ENCODE results near the gene KATNB1. TPM values are rescaled to one million over a fixed set of nuclear protein-coding genes. Genes with fewer than 3 reads are reported as not detected.
A peak's percentile ranks its signal among the peaks of the same experiment; 100 is the strongest.
"Not testable (repeated sequence)": the region's sequence is repeated elsewhere in the genome, so short reads cannot be mapped to it uniquely, and the experiment has no call there.

KATNB1 gene
- total RNA-seq, 2 donors from 2014 or later, result 20.2 to 33.9 TPM

DNA sequence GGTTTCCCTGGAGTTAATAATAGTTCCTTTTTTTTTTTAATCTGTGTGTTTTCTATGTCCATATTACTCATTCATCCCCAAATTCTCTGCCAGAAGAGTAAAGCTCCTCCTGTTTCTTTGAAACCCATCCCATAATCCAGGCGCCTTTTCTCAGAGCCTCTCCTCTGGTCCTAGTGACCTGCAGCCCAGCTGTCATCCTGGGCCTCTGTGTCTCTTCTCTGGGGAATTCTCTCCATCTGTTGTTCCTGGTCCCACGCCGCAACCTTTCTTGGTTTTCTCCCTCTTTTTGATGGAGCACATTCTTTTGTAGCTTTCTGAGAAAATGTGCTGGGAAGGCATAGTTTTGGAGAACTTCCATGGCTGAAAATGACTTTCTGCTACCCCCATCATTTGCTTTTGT, 10.2 kb downstream of the KATNB1 start:
- ATAC-seq, result no peak
- H3K27ac Mint-ChIP-seq, result no peak overlapping the region
- H3K36me3 Mint-ChIP-seq, result no peaks in the 10 kb centered on the region
- no peaks in the 10 kb centered on the region for H3K9me3 Mint-ChIP-seq
- no peak for DNase-seq (ENCODE audit: low spot score in 2 of 2)

DNA sequence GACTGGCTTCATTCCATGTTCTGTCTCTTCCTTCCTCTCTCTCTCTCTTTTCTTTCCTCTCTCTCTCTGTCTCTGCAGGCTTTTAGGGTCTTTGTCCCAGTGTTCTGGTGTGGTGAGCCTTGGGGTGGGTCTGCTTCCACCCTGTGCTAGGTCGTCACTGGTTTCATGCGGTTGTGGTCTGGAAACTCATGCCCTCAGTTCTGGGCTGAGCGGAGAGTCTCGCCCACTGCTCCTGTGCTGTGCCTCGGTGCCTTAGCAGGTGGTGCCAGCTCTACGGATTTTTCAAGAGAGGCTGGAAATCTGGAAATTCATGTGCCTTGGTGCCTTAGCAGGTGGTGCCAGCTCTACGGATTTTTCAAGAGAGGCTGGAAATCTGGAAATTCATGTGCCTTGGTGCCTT, 10.7 kb downstream of the KATNB1 start:
- not testable (repeated sequence) for H3K36me3 Mint-ChIP-seq; ATAC-seq; DNase-seq (ENCODE audit: low spot score in 2 of 2); H3K27ac Mint-ChIP-seq; H3K9me3 Mint-ChIP-seq

DNA sequence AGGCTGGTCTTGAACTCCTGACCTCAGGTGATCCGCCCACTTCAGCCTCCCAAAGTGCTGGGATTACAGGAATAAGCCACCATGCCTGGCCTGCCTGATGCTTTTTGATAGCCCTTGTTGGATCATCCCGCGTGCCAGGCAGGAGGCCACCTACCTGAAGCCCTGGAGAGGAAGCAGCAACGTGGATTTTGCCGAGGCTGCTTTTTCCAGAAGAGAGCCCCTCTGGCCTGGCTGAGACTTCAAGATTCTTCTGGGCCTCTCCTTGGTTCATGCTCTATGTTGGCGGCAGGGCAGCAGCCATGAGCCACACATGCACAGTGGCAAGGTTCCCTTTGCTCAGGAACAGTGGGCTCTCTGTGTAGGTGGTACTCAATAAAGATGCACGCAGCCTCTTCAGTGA, 11.5 kb downstream of the KATNB1 start:
- no peak overlapping the region for H3K27ac Mint-ChIP-seq
- ATAC-seq (no peak), DNase-seq (ENCODE audit: low spot score in 2 of 2) (no peak)
- no peaks in the 10 kb centered on the region for H3K9me3 Mint-ChIP-seq
- no peaks in the 10 kb centered on the region for H3K36me3 Mint-ChIP-seq

DNA sequence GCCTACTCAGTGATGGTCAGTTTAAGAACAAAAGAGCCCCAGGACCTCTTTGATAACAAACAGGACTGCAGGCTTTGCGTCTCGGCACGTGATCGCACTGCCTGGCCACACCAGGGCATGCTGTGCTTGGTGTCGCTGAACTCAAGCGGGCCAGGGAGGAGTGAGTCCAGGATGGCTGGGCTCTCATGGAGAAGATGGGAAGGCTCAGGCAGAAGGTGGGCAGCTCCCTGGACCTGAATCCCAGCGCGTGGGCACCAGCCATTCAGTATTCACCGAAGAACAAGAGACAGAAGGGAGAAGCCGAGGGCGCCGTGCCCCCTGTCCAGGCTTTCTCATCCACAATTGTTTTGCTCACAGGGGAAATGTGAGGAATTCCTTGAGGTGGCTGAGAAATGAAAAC, 11.9 kb downstream of the KATNB1 start:
- H3K36me3 Mint-ChIP-seq, result no peaks in the 10 kb centered on the region
- H3K27ac Mint-ChIP-seq, result no peak overlapping the region
- ATAC-seq (no peak), DNase-seq (ENCODE audit: low spot score in 2 of 2) (no peak)
- no peaks in the 10 kb centered on the region for H3K9me3 Mint-ChIP-seq

DNA sequence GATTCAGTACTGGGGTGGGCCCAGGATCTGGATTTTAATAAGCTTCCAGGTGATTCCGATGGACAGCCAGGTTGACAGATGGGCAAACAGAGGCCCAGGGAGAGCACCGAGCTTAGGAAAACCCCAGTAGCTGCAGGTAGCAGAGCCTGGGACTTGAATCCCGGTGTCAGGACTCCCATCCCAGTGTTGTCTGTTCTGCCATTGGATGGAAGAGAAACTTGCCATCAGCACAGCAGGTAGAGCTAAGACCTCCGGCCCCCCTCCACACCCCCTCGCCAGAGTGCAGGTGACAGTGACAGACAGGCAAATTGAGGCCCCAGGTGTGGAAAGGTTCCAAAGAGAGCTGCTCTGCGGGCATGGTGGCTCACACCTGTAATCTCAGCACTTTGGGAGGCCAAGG, 12.4 kb downstream of the KATNB1 start:
- ATAC-seq (no peak), DNase-seq (ENCODE audit: low spot score in 2 of 2) (no peak)
- Mint-ChIP-seq H3K27ac (no peak overlapping the region), H3K36me3 (no peaks in the 10 kb centered on the region), H3K9me3 (no peaks in the 10 kb centered on the region)

DNA sequence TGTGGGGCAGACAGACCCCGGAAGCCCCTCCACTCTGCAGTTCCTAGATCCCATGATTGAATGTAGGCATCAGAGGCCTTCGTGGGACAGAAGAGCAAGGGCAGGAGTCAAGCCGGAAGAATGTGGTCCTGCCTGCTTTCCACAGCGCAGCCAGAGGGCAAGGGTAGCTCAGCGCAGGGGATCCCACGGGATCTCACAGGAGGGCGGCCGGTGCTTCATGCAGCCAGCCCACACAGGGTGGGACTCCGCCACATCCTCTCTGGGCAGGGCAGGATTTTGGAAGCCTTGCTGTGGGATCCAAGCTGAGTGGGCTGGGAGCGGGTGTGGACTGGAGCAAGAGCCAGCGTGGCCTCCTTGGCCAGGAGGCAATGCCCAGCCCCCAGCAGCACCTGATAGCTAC, 13.0 kb downstream of the KATNB1 start:
- no peak for DNase-seq (ENCODE audit: low spot score in 2 of 2)
- Mint-ChIP-seq H3K9me3 (no peaks in the 10 kb centered on the region), H3K36me3 (no peaks in the 10 kb centered on the region), H3K27ac (no peak overlapping the region)
- no peak for ATAC-seq

DNA sequence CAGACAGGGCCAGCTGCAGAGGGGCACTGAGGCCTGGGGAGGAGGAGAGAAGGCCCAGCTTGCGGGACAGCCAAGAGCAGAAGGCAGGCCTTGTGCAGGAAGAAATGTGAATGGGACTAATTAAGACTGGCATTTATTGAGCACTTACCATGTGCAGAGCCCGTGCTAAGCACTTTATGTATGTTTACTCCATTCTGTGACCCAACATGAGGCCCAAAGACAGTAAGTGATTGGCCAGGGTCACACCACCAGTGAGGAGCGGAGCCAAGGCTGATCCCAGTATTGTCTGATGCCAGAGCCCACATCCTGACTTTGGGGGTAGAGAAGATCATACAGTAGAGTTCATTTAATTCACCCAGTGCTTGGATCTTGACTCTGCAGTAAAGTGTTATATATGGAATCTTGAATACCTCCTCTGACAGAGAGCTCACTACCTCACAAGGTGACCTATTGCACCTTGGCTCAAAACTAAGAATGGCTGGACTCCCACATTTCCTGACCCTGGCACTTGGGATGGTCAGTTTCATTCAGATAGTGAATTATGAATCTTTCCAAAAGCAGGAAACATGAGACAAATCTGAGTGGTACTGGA, 13.6 kb downstream of the KATNB1 start:
- no peaks in the 10 kb centered on the region for H3K36me3 Mint-ChIP-seq

DNA sequence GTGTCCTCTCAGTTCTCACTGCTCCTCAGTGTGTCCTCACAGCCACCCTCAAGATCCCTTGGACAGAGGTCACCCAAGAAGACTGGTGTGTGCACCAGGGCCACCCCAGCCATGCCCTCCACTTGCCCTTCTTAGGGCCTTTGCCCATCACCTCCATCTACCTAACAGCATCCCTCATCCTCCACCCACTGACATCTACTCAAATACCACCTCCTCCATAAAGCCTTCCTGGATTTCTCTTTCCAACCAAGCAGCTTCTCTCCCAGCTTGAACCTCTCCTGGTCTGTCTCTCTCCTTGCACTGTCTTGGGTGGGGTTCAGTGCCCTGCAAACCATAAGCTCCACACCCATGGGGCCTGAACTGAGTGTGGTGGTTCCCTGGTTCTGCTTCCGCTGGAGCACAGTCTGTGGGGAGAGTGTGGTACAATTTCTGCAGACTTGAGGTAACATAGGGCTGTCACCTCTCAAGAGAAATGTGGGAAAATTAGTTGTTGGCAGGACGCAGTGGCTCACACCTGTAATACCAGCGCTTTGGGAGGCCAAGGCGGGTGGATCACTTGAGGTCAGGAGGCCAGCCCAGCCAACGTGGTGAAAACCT, 14.4 kb downstream of the KATNB1 start:
- ATAC-seq, result no peak
- H3K36me3 Mint-ChIP-seq, result no peaks in the 10 kb centered on the region
- H3K9me3 Mint-ChIP-seq, result no peaks in the 10 kb centered on the region
- peak overlapping the region in 1 of 2 donors; percentile 40 for H3K27ac Mint-ChIP-seq
- DNase-seq (ENCODE audit: low spot score in 2 of 2), result no peak

More for the DNA sequence above, 13.6 kb downstream of the KATNB1 start:
- ATAC-seq, result no peak
- no peak overlapping the region for H3K27ac Mint-ChIP-seq
- no peaks in the 10 kb centered on the region for H3K9me3 Mint-ChIP-seq
- DNase-seq (ENCODE audit: low spot score in 2 of 2), result no peak

DNA sequence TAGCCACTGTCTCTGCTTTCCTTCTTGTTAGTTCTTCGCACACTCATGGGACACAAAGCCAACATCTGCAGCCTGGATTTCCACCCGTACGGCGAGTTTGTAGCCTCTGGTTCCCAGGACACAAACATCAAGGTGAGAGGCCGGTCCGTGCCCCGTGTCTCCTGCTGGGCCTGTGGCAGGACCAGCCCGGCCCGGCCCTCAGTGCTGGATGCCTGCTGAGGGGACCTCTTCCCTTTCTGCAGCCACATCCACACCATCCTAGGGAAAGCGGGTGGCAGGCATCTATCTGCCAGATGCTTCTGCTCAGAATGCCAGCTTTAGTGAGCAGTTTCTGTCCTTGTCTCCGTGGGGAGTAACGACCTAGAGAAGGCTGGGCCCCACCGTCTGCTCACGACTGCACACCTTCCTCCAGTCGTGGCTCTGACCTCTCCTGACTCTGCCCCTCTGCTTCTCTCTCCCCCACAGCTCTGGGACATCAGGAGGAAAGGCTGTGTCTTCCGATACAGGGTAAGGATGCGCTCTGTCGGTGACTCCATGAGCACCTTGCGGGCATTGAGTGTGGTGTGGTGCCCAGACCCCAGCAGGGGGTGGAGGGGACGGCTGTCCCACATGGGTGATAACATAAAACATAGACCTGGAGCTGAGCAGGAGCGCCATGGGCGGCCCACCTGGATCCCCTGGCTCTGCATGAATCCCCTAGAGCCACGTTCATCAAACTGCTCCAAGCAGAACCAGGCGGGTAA, 15.4 kb downstream of the KATNB1 start:
- Mint-ChIP-seq H3K36me3 (no peaks in the 10 kb centered on the region), H3K27ac (peak overlapping the region in 1 of 2 donors; percentile 77), H3K9me3 (no peaks in the 10 kb centered on the region)
- ATAC-seq (no peak), DNase-seq (ENCODE audit: low spot score in 2 of 2) (no peak)

DNA sequence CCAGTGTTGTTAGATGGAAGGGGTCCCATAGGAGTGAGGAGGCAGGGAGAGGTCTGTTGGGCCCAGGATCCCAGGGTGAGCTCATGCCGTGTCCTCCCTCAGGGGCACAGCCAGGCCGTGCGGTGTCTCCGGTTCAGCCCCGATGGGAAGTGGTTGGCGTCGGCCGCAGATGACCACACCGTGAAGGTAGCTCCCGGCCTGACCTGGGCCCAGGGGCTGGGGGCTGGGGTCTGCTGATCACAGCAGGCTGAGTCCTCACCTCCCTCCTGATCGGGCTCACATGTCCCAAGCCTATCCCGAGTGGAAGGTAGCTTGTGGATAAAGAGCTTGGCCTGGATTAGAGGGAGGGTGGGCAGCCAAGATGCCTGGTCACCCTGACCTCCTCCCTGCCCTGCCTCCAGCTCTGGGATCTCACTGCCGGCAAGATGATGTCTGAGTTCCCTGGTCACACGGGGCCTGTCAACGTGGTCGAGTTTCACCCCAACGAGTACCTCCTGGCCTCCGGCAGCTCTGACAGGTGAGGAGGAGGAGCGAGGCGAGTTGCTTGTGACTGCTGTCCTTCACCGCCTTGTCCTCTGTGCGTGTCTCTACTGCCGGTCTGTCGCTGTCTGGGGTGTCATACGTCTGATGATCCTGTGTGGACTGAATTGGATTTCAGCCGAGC, 16.1 kb downstream of the KATNB1 start:
- no peaks in the 10 kb centered on the region for H3K36me3 Mint-ChIP-seq
- peak overlapping the region; percentile 59 to 77 for H3K27ac Mint-ChIP-seq
- no peak for ATAC-seq
- DNase-seq (ENCODE audit: low spot score in 2 of 2), result no peak
- no peaks in the 10 kb centered on the region for H3K9me3 Mint-ChIP-seq

DNA sequence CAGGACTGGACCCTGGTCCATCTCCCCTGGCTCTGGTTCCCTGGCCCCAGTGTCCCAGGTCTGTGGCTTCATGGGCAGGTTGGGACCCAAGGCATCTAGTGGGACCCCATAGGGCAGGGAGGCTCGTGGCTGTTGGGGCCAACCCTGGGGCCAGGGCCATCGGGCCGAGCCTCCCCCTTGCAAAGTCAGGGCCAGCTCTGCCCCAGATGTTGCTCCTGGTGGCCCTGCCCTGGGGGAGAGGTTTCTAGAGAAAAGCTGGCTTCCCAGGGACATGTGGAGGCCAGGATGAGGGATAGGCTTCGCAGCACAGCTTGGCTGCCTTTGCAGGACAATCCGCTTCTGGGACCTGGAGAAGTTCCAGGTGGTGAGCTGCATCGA, 16.6 kb downstream of the KATNB1 start:
- no peak for DNase-seq (ENCODE audit: low spot score in 2 of 2)
- no peaks in the 10 kb centered on the region for H3K9me3 Mint-ChIP-seq
- no peak for ATAC-seq
- H3K27ac Mint-ChIP-seq, result peak overlapping the region in 1 of 2 donors; percentile 59
- H3K36me3 Mint-ChIP-seq, result no peaks in the 10 kb centered on the region

DNA sequence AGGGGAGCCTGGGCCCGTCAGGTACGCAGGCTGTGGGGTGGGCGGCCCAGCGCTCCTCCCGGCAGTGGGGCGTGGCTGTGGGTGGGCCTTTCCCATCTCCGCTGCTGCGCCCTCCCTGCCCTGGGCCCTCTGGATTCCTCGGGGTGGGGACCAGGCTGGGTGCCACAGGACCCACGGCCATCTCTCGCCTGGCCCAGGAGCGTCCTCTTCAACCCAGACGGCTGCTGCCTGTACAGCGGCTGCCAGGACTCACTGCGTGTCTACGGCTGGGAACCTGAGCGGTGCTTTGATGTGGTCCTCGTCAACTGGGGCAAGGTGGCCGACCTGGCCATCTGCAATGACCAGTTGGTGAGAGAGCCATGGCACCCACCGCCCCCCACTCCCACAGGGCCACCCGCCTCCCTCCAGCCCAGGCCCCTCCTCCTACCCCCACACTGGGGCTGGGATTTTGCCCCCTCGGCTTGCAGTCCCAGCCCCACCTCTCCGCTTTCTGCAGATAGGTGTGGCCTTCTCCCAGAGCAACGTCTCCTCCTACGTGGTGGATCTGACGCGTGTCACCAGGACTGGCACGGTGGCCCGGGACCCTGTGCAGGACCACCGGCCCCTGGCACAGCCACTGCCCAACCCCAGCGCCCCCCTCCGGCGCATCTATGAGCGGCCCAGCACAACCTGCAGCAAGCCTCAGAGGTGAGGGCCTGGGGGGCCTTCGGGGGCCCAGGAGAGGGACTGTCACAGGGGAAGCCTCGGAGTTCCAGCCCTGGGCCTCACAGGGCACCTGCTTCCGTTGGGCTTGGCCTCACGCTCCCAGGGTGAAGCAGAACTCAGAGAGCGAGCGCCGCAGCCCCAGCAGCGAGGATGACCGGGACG, 17.2 kb downstream of the KATNB1 start:
- H3K27ac Mint-ChIP-seq, result no peak overlapping the region
- DNase-seq (ENCODE audit: low spot score in 2 of 2) (no peak), ATAC-seq (no peak)
- H3K9me3 Mint-ChIP-seq, result no peaks in the 10 kb centered on the region
- no peaks in the 10 kb centered on the region for H3K36me3 Mint-ChIP-seq

DNA sequence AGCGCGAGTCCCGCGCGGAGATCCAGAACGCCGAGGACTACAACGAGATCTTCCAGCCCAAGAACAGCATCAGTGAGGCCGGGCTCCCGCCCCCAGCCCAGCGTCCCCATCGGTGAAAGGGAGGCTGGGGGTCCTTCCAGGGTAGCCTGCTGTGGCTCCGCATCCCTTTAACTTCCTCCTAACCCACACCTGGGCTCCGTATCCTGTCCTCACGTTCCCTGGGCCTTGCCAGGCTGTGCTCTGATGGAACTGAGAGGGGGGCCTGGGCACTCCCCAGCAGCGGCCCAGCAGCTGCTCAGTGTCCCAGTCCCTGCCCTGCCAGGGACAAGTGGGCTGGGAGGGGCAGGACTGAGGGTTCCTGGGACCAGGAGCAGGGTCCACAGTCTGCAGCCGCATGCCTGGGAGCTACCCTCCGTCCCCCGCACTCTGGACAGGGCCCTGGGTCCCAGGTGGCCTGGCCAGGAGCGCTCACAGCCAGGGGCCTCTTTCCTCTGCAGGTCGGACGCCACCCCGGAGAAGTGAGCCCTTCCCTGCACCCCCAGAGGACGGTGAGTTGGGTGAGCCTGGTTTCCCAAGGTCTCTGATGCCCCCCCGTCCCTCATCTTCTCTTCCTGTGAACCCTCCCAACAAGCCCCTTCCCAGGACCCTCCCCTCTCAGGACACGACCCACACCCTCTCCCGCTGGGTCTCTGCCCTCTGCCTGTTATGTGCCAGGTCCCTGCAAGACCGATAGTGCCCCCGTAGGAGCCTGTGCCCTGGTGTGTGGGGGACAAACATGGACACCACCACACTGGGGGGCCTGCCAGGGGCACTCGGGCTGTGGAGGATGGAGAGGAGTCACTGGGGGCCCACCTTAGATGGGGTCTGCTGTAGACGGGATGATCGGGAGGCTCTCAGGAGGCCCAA, 18.1 kb downstream of the KATNB1 start:
- DNase-seq (ENCODE audit: low spot score in 2 of 2) (no peak), ATAC-seq (no peak)
- Mint-ChIP-seq H3K9me3 (no peaks in the 10 kb centered on the region), H3K27ac (peak overlapping the region; percentile 52 to 69), H3K36me3 (no peaks in the 10 kb centered on the region)

DNA sequence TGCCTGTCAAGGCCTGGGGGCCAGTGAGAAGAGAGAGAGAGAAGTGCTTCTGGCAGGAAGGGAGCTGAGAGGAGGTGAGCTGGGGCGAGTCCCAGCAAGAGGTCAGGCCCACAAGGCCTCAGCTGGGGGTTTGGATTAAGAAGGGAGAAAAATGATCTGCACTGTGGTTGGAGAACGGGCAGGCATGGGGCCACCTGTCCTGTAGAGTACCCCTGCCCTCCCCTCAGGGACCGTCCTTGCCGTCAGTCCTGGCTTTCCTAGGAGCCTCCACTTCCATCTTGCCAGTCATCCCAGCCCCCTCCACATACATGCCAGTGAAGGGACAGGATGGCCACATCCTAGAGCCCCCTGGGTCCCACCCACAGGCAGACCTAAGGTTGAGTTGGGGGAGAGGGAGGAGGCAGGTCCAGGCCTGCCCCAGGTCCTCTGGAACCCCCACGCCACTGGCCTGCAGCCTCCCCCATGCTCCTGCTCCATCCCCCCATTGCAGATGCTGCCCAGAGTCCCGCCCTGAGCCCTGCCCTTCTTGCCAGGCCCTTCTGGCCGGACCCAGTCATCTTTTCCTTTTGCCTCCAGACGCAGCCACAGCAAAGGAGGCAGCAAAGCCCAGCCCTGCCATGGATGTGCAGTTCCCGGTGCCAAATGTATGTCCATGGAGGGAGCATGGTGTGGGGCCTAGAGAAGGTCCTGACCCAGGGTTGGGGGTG, 18.9 kb downstream of the KATNB1 start:
- ATAC-seq, result no peak
- Mint-ChIP-seq H3K36me3 (no peaks in the 10 kb centered on the region), H3K27ac (peak overlapping the region; percentile 52 to 69), H3K9me3 (no peaks in the 10 kb centered on the region)
- no peak for DNase-seq (ENCODE audit: low spot score in 2 of 2)

DNA sequence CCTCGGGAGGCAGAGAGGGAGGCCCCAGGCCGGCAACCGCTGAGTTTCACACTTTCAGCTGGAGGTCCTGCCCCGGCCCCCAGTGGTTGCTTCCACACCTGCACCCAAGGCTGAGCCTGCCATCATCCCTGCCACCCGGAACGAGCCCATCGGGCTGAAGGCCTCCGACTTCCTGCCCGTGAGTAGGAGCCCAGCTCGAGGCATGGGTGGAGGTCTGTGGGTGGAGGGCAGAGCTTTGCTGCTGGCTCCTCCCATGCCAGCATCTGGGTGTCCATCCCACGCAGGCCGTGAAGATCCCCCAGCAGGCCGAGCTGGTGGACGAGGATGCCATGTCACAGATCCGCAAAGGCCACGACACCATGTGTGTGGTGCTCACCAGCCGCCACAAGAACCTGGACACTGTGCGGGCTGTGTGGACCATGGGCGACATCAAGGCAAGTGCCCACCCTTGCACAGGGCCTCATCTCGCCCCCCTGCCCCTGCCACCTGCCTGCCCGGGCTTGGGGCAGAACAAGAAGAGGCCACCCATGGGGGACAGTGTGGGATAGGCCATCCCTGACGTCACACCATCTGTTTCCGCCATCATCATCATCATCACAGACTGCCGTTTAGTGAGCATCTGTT, 19.6 kb downstream of the KATNB1 start:
- Mint-ChIP-seq H3K9me3 (no peaks in the 10 kb centered on the region), H3K36me3 (no peaks in the 10 kb centered on the region), H3K27ac (peak overlapping the region in 1 of 2 donors; percentile 52)
- ATAC-seq (no peak), DNase-seq (ENCODE audit: low spot score in 2 of 2) (no peak)
